22Rv1 (cell line): Measurements from ENCODE around the gene THSD8.
A peak's percentile ranks its signal among the peaks of the same experiment; 100 is the strongest.

Experiments
- H3K27ac ChIP-seq: fragments of 450-650 bp; 2 replicates; pipeline ENCODE4 v1.5.1; 2017
- ZFX ChIP-seq: fragments of 450-650 bp; IDR thresholded peaks from 2 replicates; pipeline ENCODE4 v1.6.1; 2017; ENCODE audit warnings: antibody characterized with exemption, borderline replicate concordance
- TF ChIP-seq, protein P1 (sequence below): fragments of 450-650 bp; IDR thresholded peaks from 2 replicates; pipeline ENCODE4 v1.5.1; 2017; ENCODE audit warnings: mild to moderate bottlenecking

Gene THSD8

DNA sequence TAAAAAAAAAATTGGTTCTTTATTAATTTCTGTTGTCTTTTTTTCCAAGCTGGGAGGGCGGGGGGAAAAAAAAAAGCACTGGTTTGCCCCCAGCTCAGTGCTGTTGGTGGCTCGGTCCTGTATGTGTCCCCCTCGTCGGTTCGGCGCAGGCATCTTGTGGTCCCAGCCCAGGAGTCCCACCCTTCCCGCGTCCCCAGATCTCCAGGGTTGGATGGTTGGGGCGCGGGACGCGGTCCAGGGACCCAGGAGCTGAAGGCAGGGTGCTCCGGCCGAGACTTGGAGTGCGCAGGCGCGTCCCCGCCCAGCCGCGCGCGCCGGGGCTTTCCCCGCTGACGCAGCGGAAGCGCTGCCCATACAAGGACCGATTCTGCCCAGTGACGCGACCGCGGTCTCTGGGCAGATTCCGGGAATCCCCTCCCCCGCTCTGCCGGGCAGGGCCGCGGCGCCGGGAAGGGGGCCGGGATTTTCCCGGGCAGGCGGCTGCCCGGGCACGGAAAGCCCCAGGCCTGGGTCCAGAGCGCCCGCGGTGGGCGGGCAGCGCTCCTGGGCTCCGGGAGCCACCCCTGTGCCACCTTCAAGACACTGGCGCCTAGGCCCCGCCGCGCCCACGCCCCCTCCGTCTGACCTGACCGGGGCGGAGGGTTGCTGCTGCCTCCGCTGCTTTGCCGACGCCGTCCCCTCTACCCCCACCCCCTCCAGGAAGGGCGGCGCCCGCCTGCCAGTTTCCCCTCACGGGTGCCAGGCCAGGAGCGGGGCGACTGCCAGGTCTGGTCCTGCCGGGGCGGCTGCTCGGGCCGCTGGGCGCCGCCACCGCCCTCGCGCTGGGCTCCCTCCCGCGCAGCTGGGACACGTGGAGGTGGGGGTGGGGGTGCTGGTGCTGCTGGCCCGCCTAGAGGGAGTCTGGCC lies 8.3 kb upstream of the THSD8 start:
- no peak for TF ChIP-seq ZFX
- TF ChIP-seq, protein P1, sequence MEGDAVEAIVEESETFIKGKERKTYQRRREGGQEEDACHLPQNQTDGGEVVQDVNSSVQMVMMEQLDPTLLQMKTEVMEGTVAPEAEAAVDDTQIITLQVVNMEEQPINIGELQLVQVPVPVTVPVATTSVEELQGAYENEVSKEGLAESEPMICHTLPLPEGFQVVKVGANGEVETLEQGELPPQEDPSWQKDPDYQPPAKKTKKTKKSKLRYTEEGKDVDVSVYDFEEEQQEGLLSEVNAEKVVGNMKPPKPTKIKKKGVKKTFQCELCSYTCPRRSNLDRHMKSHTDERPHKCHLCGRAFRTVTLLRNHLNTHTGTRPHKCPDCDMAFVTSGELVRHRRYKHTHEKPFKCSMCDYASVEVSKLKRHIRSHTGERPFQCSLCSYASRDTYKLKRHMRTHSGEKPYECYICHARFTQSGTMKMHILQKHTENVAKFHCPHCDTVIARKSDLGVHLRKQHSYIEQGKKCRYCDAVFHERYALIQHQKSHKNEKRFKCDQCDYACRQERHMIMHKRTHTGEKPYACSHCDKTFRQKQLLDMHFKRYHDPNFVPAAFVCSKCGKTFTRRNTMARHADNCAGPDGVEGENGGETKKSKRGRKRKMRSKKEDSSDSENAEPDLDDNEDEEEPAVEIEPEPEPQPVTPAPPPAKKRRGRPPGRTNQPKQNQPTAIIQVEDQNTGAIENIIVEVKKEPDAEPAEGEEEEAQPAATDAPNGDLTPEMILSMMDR, result peak; percentile 13; the same call in 1 of the 2 replicates
- peak overlapping the region; percentile 98 for H3K27ac ChIP-seq

DNA sequence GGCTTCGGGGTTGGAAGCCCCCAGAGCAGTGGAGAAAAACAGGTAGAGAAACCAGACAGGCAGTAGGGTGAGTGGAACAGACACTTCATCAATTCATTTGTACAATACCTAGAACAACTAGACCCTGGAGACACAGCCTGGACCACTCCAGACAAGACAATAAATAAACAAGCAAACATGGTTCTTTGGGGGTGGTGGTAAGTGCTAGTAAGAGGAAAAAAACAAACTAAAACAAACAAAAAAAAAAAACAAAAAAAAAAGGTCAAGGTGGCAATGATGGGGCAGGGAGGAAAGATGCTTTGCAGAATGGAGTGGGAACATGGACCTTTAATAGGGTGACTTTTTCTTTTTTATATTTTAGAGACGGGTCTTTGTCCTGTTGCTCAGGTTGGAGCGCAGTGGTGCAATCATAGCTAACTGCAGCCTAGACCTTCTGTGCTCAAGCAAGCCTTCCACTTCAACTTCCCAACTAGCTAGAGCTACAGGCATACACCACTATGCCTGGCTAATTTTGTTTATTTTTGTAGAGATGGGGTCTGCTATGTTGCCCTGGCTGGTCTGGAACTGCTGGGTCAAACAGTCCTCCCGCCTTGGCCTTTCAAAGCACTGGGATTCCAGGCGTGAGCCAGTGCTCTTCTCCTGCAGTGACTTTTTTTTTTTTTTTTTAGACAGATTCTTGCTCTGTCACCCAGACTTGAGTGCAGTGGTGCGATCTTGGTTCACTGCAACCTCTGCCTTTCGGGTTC lies 7.5 kb upstream of the THSD8 start:
- no peak for TF ChIP-seq ZFX
- TF ChIP-seq, protein P1, result no peak
- peak overlapping the region; percentile 98 for H3K27ac ChIP-seq

DNA sequence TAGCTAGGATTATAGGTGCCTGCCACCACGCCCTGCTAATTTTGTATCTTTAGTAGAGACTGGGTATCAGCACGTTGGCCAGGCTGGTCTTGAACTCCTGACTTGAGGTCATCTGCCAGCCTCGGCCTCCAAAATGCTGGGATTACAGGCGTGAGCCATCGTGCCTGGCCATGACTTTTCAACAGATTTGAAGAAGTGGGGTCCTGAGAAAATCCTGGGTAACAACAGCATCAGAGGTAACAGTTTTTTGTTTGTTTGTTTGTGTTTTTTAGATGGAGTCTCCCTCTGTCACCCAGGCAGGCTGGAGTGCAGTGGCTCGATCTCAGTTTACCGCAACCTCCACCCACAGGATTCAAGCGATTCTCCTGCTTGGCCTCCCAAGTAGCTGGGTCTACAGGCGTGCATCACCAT lies 6.9 kb upstream of the THSD8 start:
- no peak for TF ChIP-seq ZFX
- TF ChIP-seq, protein P1, result no peak

DNA sequence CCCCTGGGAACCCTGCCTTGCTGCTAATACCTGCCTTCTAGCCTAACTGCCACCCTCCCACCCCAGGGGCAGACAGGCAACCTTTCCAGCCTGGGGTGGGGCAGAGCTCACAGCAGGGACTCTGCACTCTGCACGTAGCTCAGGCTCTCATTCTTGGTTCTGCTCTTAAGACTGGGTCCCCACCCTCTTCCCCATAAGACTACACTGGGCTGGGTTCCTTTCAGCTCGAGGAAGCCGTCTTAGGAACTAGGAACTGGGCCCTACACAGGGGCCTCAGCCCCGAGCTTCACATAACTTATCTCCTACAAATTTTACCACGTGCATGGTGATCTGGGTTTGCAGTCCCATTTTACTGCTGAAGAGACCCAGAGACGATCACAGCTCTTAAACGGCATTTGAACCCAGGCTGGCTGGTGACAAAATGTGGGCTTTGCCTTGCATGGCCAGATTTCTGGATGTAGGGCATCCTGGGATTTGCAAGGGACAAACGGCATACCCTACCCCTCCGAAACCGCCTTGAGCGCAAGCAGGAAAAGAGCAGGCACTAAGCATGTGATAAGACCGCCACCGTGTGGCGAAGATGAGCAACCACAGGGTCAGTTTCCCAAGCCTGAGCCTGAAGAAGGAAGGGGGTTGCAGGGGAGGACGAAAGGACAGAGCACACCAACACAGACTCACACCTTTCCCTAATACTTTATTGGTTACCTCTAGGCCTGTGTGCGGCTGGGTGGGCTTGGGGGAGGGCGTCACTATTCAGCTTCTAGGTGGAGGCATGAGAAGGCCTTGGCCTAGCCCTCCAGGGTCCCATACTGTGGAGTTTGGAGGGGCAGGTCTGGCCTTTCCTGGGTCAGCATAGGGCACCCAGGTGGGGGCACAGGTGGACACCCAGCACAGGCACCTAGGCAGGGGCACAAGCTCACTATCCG lies 5.5 kb upstream of the THSD8 start:
- TF ChIP-seq, protein P1, result peak; percentile 92
- TF ChIP-seq ZFX, result no peak
- peak overlapping the region; percentile 98 for H3K27ac ChIP-seq

More for the DNA sequence above, 6.9 kb upstream of the THSD8 start:
- H3K27ac ChIP-seq, result peak overlapping the region; percentile 98

DNA sequence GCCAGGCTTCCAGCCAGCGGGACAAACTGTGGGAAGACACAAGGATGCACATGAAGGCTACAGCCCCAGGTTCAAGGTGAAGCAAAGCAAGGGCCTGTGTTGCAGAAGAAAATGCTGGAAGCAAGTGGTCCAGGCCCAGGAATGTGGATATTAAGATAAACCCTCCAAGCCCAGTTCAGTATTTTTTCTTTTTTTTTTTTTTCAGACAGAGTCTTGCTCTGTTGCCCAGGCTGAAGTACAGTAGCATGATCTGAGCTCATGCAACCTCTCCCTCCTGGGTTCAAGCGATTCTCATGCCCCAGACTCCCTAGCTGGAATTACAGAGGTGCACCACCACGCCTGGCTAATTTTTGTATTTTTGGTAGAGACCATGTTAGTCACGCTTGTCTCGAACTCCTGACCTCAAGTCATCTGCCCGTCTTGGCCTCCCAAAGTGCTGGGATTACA lies 4.7 kb upstream of the THSD8 start:
- TF ChIP-seq, protein P1, result no peak
- no peak for TF ChIP-seq ZFX
- peak overlapping the region; percentile 98; the same call in 1 of the 2 replicates for H3K27ac ChIP-seq

DNA sequence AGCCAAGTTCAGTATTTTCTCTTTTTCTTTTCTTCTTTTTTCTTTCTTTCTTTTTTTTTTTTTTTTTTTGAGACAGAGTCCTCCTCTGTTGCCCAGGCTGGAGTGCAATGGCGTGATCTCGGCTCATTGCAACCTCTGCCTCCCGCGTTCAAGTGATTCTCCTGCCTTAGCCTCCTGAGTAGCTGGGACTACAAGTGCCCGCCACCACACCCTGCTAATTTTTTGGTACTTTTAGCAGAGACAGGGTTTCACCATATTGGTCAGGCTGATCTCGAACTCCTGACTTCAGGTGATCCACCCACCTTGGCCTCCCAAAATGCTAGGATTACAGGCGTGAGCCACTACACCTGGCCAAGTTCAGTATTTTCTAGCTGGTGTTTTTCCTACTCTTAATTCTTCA lies 4.3 kb upstream of the THSD8 start:
- H3K27ac ChIP-seq, result peak overlapping the region; percentile 98; the same call in 1 of the 2 replicates
